GM12865 (cell line): ENCODE measurements around the gene SEC61A2.

ENCODE experiments used
- DNase-seq: peaks from one replicate; pipeline ENCODE4 v3.0.0; 2010; ENCODE audit warnings: low read depth
- H3K4me3 ChIP-seq: 2 replicates; pipeline ENCODE4 v1.5.1; 2011; ENCODE audit warnings: mild to moderate bottlenecking, low read depth, low read length, control low read depth
- TF ChIP-seq, protein P1 (sequence below): IDR thresholded peaks from 2 replicates; pipeline ENCODE4 v1.5.1; 2011; ENCODE audit warnings: low read length, control low read depth, low read depth, inconsistent platforms; ENCODE audit not compliant: insufficient read depth; ENCODE audit errors: missing control alignments

SEC61A2 gene

DNA sequence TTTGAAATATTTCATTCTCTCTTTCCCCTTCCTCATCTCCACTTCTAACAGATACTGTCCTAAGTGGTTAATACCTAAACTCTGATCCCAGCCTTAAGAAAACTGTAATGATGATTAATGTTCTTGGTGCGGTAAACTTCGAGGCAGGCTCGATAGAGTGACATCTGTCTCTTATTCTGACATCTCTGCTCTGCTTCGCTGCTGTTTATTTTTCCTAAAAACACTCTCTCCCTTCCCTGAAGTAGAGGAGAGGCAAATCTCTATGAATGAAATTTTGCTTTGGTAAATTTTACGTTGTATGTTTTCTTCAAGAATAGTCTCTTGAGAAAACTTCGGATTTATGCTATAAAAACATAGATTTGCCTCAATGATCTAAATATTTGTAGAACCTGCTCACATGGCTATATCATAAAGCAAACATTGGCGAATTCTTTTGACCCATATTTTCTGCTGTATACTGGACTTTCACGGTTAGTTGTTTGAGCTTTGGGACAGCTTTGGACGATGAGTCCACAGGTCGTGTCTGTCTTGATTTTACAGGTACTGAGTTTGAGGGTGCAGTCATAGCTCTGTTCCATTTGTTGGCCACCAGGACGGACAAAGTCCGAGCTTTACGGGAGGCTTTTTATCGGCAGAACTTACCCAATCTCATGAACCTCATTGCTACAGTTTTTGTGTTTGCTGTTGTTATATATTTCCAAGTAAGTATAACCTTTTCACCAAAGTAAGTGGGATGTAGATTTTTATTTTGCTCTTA, 27.1 kb downstream of the SEC61A2 start:
- no peak overlapping the region for H3K4me3 ChIP-seq
- no peak for DNase-seq
- TF ChIP-seq, protein P1, sequence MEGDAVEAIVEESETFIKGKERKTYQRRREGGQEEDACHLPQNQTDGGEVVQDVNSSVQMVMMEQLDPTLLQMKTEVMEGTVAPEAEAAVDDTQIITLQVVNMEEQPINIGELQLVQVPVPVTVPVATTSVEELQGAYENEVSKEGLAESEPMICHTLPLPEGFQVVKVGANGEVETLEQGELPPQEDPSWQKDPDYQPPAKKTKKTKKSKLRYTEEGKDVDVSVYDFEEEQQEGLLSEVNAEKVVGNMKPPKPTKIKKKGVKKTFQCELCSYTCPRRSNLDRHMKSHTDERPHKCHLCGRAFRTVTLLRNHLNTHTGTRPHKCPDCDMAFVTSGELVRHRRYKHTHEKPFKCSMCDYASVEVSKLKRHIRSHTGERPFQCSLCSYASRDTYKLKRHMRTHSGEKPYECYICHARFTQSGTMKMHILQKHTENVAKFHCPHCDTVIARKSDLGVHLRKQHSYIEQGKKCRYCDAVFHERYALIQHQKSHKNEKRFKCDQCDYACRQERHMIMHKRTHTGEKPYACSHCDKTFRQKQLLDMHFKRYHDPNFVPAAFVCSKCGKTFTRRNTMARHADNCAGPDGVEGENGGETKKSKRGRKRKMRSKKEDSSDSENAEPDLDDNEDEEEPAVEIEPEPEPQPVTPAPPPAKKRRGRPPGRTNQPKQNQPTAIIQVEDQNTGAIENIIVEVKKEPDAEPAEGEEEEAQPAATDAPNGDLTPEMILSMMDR, result no peak

DNA sequence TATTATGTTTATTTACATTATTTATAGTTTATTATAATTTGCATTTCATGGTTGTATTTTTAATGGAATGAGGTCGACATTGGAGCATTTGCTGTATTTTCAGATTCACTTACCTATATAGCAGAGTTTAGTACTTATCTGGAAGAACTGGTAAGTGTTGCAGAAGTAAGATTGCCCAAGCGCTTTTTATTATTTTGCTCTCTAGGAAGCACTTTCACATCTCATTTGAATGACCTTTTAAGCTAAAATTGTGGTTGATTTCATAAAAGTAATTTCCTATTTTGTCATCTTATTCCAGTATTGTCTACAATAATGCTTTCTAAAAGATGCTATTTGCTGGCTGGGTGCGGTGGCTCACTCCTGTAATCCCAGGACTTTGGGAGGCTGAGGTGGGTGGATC, 28.6 kb downstream of the SEC61A2 start:
- TF ChIP-seq, protein P1, result no peak
- H3K4me3 ChIP-seq, result no peak overlapping the region
- no peak for DNase-seq

DNA sequence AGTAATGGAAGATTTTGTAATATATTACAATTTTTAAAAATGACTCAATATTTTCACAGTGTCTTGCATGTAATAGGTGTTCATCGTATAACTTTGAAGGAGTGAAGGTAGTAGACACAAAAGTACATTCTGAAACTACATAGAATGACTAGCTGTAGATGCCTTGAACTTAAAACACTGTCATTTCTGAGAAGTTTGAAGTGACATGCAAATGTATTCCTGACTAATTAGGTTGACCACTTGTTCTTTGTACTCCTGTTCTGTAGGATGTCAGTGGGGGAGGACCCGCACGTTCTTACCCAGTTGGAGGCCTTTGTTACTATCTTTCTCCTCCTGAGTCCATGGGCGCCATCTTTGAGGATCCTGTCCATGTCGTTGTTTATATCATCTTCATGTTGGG, 31.2 kb downstream of the SEC61A2 start:
- DNase-seq, result no peak
- TF ChIP-seq, protein P1, result no peak
- H3K4me3 ChIP-seq, result no peak overlapping the region

DNA sequence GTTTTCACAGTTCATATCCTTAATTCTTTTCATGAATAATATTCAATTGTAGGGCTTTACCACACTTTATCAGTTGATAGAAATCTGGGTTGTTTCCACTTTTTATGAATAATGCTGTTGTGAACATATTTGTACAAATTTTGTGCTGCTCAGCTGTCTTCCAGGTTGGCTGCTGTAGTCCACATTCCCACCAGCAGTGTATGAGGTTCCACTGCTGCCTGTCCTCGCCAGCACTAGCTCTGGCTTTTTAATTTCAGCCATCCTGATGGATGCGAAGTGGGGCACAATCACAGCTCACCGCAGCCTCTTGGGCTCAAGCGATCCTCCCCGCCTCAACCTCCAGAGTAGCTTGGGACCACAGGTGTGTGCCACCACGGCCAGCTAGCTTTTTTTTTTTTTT, 33.5 kb downstream of the SEC61A2 start:
- TF ChIP-seq, protein P1, result no peak
- no peak overlapping the region for H3K4me3 ChIP-seq
- no peak for DNase-seq

DNA sequence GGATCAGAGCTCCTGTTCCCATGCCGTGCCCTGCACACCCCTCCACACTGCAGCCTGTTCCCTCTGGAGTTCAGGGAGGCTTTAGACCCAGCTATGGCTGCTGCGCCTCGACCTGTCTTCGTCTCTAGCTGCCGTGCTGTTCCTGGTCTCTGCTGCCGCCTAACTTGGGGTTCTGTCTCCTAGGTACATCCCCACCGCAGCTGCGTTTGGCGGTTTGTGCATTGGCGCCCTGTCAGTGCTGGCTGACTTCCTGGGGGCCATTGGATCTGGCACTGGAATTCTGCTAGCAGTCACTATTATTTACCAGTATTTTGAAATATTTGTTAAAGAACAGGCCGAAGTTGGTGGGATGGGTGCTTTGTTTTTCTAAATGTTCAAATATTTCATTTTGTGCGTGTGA, 34.6 kb downstream of the SEC61A2 start:
- TF ChIP-seq, protein P1, result no peak
- no peak for DNase-seq

DNA sequence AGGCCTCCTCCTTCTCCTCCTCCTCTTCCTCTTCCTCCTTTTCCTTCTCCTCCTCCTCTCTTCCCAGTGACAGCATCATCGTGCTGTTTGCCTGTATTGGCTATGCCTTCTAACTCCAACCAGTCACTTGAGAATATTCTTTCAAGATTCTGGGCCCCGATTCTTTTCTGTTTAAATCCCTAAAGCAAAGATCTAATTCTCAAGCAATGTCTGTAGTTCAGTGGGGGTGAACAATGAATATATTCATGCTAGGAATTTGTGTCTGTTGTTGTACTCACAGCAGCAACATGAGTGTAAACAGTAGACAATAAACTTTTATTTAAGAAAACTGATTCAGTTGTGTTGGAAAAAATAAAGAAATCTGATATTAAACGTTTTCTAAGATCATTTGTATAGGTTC, 35.6 kb downstream of the SEC61A2 start:
- no peak overlapping the region for H3K4me3 ChIP-seq
- no peak for DNase-seq
- TF ChIP-seq, protein P1, result no peak

More for the DNA sequence above, 34.6 kb downstream of the SEC61A2 start:
- no peak overlapping the region for H3K4me3 ChIP-seq
